SK-N-SH treated with all-trans-retinoic acid at 6 μM for 48 hours (cell line): ENCODE measurements around the gene ENPP7.

Source experiments
- ATAC-seq: fragments of 200-7000 bp; cut with Tn5 transposase; 3 replicates; pipeline ENCODE4 v1.9.1; 2020; ENCODE audit warnings: mild to moderate bottlenecking, moderate library complexity
- ARNTL ChIP-seq: fragments of 450-650 bp; formaldehyde crosslinking; IDR thresholded peaks from 2 replicates; pipeline ENCODE4 v1.5.0; 2020; ENCODE audit warnings: low read depth, mild to moderate bottlenecking, moderate library complexity, borderline replicate concordance
- BACH2 ChIP-seq: fragments of 250-450 bp; sonication (Bioruptor Pico); IDR thresholded peaks from 2 replicates; pipeline ENCODE4 v1.9.0; 2021; ENCODE audit warnings: mild to moderate bottlenecking, borderline replicate concordance
- CSDC2 ChIP-seq: fragments of 250-450 bp; sonication (Bioruptor Pico); IDR thresholded peaks from 2 replicates; pipeline ENCODE4 v1.5.0; 2020; ENCODE audit warnings: mild to moderate bottlenecking, moderate library complexity
- ESRRG ChIP-seq: fragments of 250-450 bp; sonication (Bioruptor Pico); IDR thresholded peaks from 2 replicates; pipeline ENCODE4 v1.6.1; 2021; ENCODE audit warnings: mild to moderate bottlenecking
- GLIS3 ChIP-seq: fragments of 250-450 bp; sonication (Bioruptor Pico); IDR thresholded peaks from 2 replicates; pipeline ENCODE4 v1.5.0; 2020; ENCODE audit warnings: mild to moderate bottlenecking, moderate library complexity
- OSR1 ChIP-seq: fragments of 250-450 bp; sonication (Bioruptor Pico); IDR thresholded peaks from 2 replicates; pipeline ENCODE4 v1.8.0; 2022; ENCODE audit warnings: moderate library complexity, mild to moderate bottlenecking, inconsistent platforms
- POU6F1 ChIP-seq: fragments of 250-450 bp; sonication (Bioruptor Pico); IDR thresholded peaks from 2 replicates; pipeline ENCODE4 v1.8.0; 2021; ENCODE audit warnings: low read depth, mild to moderate bottlenecking, moderate library complexity, borderline replicate concordance
- PPARA ChIP-seq: fragments of 250-450 bp; sonication (Bioruptor Pico); IDR thresholded peaks from 2 replicates; pipeline ENCODE4 v1.5.0; 2020; ENCODE audit warnings: mild to moderate bottlenecking, borderline replicate concordance
- SNAI2 ChIP-seq: fragments of 250-450 bp; sonication (Bioruptor Pico); IDR thresholded peaks from 2 replicates; pipeline ENCODE4 v1.5.0; 2020; ENCODE audit warnings: mild to moderate bottlenecking, moderate library complexity
- TOX ChIP-seq: fragments of 250-450 bp; sonication (Bioruptor Pico); IDR thresholded peaks from 2 replicates; pipeline ENCODE4 v1.8.0; 2021; ENCODE audit warnings: mild to moderate bottlenecking, moderate library complexity, borderline replicate concordance
- TSHZ2 ChIP-seq: fragments of 250-450 bp; sonication (Bioruptor Pico); IDR thresholded peaks from 2 replicates; pipeline ENCODE4 v1.5.0; 2020; ENCODE audit warnings: mild to moderate bottlenecking, moderate library complexity
- ZC3H10 ChIP-seq: fragments of 250-450 bp; sonication (Bioruptor Pico); IDR thresholded peaks from 2 replicates; pipeline ENCODE4 v1.5.1; 2021; ENCODE audit warnings: mild to moderate bottlenecking, moderate library complexity
- ZFP3 ChIP-seq: fragments of 250-450 bp; sonication (Bioruptor Pico); IDR thresholded peaks from 2 replicates; pipeline ENCODE4 v1.5.0; 2020; ENCODE audit warnings: mild to moderate bottlenecking, moderate library complexity
- ZNF565 ChIP-seq: fragments of 450-650 bp; formaldehyde crosslinking; conservative IDR thresholded peaks from 2 replicates; pipeline ENCODE4 v1.5.0; 2020; ENCODE audit warnings: low read depth, mild to moderate bottlenecking, moderate library complexity
- ZNF8 ChIP-seq: fragments of 450-650 bp; formaldehyde crosslinking; IDR thresholded peaks from 2 replicates; pipeline ENCODE4 v1.5.0; 2020; ENCODE audit warnings: mild to moderate bottlenecking, moderate library complexity
- TF ChIP-seq, protein P1 (sequence below): fragments of 250-450 bp; sonication (Bioruptor Pico); IDR thresholded peaks from 2 replicates; pipeline ENCODE4 v1.5.1; 2020; ENCODE audit warnings: low read depth, mild to moderate bottlenecking, moderate library complexity
- TF ChIP-seq, protein P2 (sequence below): fragments of 250-450 bp; sonication (Bioruptor Pico); IDR thresholded peaks from 2 replicates; pipeline ENCODE4 v1.8.0; 2020; ENCODE audit warnings: mild to moderate bottlenecking, moderate library complexity, borderline replicate concordance
- TF ChIP-seq, protein P3 (sequence below): fragments of 250-450 bp; sonication (Bioruptor Pico); IDR thresholded peaks from 2 replicates; pipeline ENCODE4 v1.5.1; 2021; ENCODE audit warnings: mild to moderate bottlenecking, moderate library complexity

Gene ENPP7

GRCh38 chr17:79785900-79786810, 55.4 kb downstream of the ENPP7 start:
- no peak for TF ChIP-seq ZC3H10 (CRISPR knock-in tag)
- TF ChIP-seq CSDC2 (CRISPR knock-in tag) = no peak
- TF ChIP-seq ESRRG (CRISPR knock-in tag) = no peak
- no peak for TF ChIP-seq ARNTL
- TF ChIP-seq, protein P1, sequence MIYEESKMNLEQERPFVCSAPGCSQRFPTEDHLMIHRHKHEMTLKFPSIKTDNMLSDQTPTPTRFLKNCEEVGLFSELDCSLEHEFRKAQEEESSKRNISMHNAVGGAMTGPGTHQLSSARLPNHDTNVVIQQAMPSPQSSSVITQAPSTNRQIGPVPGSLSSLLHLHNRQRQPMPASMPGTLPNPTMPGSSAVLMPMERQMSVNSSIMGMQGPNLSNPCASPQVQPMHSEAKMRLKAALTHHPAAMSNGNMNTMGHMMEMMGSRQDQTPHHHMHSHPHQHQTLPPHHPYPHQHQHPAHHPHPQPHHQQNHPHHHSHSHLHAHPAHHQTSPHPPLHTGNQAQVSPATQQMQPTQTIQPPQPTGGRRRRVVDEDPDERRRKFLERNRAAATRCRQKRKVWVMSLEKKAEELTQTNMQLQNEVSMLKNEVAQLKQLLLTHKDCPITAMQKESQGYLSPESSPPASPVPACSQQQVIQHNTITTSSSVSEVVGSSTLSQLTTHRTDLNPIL (CRISPR knock-in tag) = no peak
- TF ChIP-seq, protein P2, sequence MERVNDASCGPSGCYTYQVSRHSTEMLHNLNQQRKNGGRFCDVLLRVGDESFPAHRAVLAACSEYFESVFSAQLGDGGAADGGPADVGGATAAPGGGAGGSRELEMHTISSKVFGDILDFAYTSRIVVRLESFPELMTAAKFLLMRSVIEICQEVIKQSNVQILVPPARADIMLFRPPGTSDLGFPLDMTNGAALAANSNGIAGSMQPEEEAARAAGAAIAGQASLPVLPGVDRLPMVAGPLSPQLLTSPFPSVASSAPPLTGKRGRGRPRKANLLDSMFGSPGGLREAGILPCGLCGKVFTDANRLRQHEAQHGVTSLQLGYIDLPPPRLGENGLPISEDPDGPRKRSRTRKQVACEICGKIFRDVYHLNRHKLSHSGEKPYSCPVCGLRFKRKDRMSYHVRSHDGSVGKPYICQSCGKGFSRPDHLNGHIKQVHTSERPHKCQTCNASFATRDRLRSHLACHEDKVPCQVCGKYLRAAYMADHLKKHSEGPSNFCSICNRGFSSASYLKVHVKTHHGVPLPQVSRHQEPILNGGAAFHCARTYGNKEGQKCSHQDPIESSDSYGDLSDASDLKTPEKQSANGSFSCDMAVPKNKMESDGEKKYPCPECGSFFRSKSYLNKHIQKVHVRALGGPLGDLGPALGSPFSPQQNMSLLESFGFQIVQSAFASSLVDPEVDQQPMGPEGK (CRISPR knock-in tag) = no peak
- no peak for TF ChIP-seq TSHZ2 (CRISPR knock-in tag)
- no peak; the same call in 2 of the 3 replicates for ATAC-seq

GRCh38 chr17:79786930-79787643, 56.3 kb downstream of the ENPP7 start:
- TF ChIP-seq ZNF8 (CRISPR knock-in tag) = no peak
- no peak for TF ChIP-seq ESRRG (CRISPR knock-in tag)
- TF ChIP-seq, protein P3, sequence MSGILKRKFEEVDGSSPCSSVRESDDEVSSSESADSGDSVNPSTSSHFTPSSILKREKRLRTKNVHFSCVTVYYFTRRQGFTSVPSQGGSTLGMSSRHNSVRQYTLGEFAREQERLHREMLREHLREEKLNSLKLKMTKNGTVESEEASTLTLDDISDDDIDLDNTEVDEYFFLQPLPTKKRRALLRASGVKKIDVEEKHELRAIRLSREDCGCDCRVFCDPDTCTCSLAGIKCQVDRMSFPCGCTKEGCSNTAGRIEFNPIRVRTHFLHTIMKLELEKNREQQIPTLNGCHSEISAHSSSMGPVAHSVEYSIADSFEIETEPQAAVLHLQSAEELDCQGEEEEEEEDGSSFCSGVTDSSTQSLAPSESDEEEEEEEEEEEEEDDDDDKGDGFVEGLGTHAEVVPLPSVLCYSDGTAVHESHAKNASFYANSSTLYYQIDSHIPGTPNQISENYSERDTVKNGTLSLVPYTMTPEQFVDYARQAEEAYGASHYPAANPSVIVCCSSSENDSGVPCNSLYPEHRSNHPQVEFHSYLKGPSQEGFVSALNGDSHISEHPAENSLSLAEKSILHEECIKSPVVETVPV (CRISPR knock-in tag) = no peak
- TF ChIP-seq, protein P1 (CRISPR knock-in tag) = no peak
- TF ChIP-seq GLIS3 = no peak
- no peak for TF ChIP-seq TOX (CRISPR knock-in tag)
- TF ChIP-seq ZNF565 (CRISPR knock-in tag) = no peak
- no peak for TF ChIP-seq POU6F1 (CRISPR knock-in tag)
- no peak for TF ChIP-seq TSHZ2 (CRISPR knock-in tag)
- TF ChIP-seq ZC3H10 (CRISPR knock-in tag) = no peak
- TF ChIP-seq OSR1 = no peak
- no peak for TF ChIP-seq ARNTL
- no peak for TF ChIP-seq SNAI2 (CRISPR knock-in tag)
- no peak for TF ChIP-seq BACH2 (CRISPR knock-in tag)
- no peak for TF ChIP-seq PPARA
- no peak for TF ChIP-seq ZFP3 (CRISPR knock-in tag)
- ATAC-seq = peak; percentile 6
